ENCODE data around the gene CNOT6L. TPM values are rescaled to one million over a fixed set of nuclear protein-coding genes. Genes with fewer than 3 reads are reported as not detected.

Gene CNOT6L
- total RNA-seq, 2 donors from 2014 or later = 32.4 to 56.6 TPM

DNA sequence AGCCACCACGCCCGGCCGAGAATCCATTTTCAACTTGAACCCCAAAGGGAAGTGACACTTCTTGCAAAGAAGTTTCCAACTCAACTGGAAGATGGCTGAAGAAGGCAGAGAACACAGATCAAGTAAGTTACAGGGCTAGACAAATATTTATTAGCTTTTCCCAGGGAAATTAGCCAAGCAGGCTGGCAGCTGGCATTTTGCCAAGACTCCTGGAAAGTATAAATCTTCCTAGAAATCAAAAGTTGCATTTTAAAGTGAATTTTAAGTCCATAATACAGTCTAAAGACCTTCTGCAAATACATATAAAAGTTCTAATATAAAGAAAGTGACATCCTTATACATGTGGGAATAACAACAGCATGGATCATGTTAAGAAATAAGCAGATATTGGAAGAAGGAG is 40.1 kb upstream of the CNOT6L start:
- intact Hi-C loops (cut with DNase I) = no loop called here
- H3K4me1 ChIP-seq = no peaks in the 10 kb centered on the region
- no peak for DNase-seq
- no peaks in the 10 kb centered on the region for H3K36me3 ChIP-seq
- no peak overlapping the region for H3K9ac ChIP-seq (ENCODE audit: low read depth in 2 of 2, low read length in 2 of 2)
- no peaks in the 10 kb centered on the region for H3K9me3 ChIP-seq
- no peaks in the 10 kb centered on the region for H3K27me3 ChIP-seq
- no peak overlapping the region for H3K4me3 ChIP-seq
- TF ChIP-seq, protein P1, sequence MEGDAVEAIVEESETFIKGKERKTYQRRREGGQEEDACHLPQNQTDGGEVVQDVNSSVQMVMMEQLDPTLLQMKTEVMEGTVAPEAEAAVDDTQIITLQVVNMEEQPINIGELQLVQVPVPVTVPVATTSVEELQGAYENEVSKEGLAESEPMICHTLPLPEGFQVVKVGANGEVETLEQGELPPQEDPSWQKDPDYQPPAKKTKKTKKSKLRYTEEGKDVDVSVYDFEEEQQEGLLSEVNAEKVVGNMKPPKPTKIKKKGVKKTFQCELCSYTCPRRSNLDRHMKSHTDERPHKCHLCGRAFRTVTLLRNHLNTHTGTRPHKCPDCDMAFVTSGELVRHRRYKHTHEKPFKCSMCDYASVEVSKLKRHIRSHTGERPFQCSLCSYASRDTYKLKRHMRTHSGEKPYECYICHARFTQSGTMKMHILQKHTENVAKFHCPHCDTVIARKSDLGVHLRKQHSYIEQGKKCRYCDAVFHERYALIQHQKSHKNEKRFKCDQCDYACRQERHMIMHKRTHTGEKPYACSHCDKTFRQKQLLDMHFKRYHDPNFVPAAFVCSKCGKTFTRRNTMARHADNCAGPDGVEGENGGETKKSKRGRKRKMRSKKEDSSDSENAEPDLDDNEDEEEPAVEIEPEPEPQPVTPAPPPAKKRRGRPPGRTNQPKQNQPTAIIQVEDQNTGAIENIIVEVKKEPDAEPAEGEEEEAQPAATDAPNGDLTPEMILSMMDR (IDR thresholded peaks at IDR 0.05) = no peak
- H3K27ac ChIP-seq = no peak overlapping the region

DNA sequence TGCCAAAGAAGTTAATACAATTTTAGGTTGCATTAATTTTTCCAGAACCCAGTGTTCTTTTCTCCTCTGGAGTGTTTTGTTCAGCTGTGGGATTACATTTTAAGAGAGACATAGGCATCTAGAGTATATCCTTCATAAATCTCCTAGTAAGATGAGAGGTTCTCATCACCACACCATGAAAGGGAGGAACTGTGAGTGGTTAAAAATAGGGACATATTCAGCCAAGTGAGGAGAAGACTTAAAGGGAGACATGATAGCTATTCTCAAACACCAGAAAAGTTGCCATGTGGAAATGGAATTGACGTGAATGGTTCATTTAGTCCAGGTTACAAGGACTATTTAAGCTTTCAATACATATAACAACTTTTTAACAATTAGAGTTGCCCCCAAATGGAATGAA is 37.0 kb upstream of the CNOT6L start:
- H3K27me3 ChIP-seq = no peaks in the 10 kb centered on the region
- no peak for DNase-seq
- no peaks in the 10 kb centered on the region for H3K9me3 ChIP-seq
- intact Hi-C loops (cut with DNase I) = no loop called here
- no peak overlapping the region for H3K4me3 ChIP-seq
- H3K27ac ChIP-seq = no peak overlapping the region
- H3K4me1 ChIP-seq = no peaks in the 10 kb centered on the region
- TF ChIP-seq, protein P1 (IDR thresholded peaks at IDR 0.05) = no peak
- no peak overlapping the region for H3K9ac ChIP-seq (ENCODE audit: low read depth in 2 of 2, low read length in 2 of 2)
- no peaks in the 10 kb centered on the region for H3K36me3 ChIP-seq

DNA sequence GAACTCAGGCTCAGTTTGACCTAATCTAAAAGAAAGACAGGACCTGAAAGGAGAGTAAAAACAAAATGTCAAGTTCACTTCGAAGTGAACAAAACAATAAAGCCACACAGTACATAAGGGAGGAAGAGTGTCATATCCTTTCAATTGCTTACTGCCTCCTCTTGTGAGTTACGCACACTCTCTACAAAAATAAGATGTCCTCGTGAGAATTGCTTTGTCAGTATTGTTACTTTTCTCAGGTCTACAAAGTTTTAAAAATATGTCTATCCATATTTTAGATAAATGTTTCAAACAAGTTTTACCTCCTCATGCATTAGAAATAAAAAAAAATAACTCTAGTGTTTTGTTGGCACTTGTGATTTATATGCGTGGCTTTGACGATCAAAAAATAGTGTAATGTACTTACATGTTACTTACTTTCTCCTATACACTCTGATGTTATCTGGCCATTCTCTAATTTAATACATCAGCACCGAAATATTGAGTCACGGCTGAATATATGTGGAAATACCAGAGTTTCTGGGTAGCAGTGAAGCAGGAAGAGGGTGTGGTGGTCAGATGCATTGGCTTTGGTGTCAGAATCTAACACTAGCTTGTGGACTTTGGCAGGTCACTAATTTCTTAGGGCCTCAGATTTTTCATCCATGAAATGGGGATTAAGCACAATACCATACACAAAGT is 35.4 kb upstream of the CNOT6L start:
- TF ChIP-seq, protein P1 (IDR thresholded peaks at IDR 0.05) = no peak
- Histone ChIP-seq H3K27ac (peak overlapping the region; percentile 32), H3K36me3 (no peaks in the 10 kb centered on the region), H3K9me3 (no peaks in the 10 kb centered on the region), H3K4me3 (no peak overlapping the region), H3K4me1 (no peaks in the 10 kb centered on the region), H3K9ac (ENCODE audit: low read depth in 2 of 2, low read length in 2 of 2) (no peak overlapping the region), H3K27me3 (no peaks in the 10 kb centered on the region)
- no peak for DNase-seq
- intact Hi-C loops (cut with DNase I) = no loop called here

DNA sequence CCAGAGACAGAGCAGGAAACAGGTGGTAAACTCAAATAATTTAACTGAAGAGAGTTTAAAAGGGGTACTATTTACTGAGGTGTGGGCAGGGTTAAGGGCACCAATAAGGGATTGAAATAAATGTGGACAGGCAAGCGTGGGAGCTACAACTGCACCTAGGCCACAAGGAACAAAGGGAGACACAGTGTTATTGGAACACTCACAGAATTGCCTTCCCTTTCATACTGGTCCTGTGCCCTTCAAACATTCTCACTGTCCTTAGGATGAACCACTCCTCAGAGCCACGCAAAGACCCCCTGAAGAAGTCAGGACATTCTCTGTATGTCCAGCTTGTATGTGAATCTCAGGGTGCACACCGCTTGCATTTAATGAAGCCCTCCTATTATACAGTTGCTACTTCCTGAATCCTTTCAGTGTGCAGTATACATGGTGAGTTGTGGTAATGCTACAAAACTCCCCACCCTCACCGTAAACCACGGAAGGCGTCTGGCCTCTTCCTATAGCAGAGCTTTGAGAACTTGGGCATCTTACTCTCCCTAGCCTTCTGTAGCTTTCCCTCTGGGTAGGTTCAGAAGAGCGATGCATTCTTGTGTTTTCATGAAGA is 33.8 kb upstream of the CNOT6L start:
- peak overlapping the region; percentile 32 for H3K27ac ChIP-seq
- no peak overlapping the region for H3K9ac ChIP-seq (ENCODE audit: low read depth in 2 of 2, low read length in 2 of 2)

DNA sequence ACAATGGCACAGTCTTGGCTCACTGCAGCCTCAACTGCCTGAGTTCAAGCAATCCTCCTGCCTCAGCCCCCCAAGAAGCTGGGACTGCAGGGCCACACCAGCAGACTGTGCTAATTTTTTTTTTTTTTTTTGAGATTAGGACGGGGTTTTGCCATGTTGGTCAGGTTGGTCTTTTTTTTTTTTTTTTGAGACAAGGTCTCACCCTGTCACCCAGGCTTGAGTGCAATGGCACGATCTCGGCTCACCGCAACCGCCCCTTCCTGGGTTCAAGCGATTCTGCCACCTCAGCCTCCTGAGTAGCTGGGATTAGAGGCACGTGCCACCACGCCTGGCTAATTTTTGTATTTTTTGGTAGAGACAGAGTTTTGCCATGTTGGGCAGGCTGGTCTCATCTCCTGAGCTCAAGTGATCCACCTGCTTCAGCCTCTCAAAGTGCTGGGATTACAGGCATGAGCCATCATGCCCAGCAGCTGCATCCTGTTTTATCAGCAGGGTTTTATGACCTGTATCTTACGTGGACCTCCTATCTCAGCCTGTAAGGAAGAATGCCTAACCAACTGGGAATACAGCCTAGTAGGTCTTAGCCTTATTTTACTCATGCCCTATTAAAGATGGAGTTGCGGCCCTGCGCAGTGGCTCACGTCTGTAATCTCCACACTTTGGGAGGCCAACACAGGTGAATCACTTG is 30.3 kb upstream of the CNOT6L start:
- Histone ChIP-seq H3K27me3 (no peaks in the 10 kb centered on the region), H3K9me3 (no peaks in the 10 kb centered on the region), H3K4me1 (no peaks in the 10 kb centered on the region), H3K4me3 (no peak overlapping the region), H3K36me3 (no peaks in the 10 kb centered on the region), H3K27ac (no peak overlapping the region), H3K9ac (ENCODE audit: low read depth in 2 of 2, low read length in 2 of 2) (no peak overlapping the region)
- no peak for DNase-seq
- TF ChIP-seq, protein P1 (IDR thresholded peaks at IDR 0.05) = no peak
- intact Hi-C loops (cut with DNase I) = no loop called here

More for the DNA sequence above, 33.8 kb upstream of the CNOT6L start:
- H3K36me3 ChIP-seq = no peaks in the 10 kb centered on the region
- H3K27me3 ChIP-seq = no peaks in the 10 kb centered on the region
- DNase-seq = peak; percentile 25
- intact Hi-C loops (cut with DNase I) = no loop called here
- no peak overlapping the region for H3K4me3 ChIP-seq
- TF ChIP-seq, protein P1 (IDR thresholded peaks at IDR 0.05) = no peak
- H3K9me3 ChIP-seq = no peaks in the 10 kb centered on the region
- H3K4me1 ChIP-seq = no peaks in the 10 kb centered on the region

Measured in colonic mucosa (tissue), 4 donors.